HepG2 (cell line): ENCODE measurements around the gene EXOC6B. TPM values are rescaled to one million over a fixed set of nuclear protein-coding genes. Genes with fewer than 3 reads are reported as not detected.

Experiments
- ATAC-seq: fragments of 200-7000 bp; cut with Tn5 transposase; 3 replicates; pipeline ENCODE4 v1.9.1; 2020; ENCODE audit warnings: mild to moderate bottlenecking, moderate library complexity
- BruUV-seq: library from RNA; stranded (reverse); fragments of 400-500 nt; replicated peaks from 2 replicates; lab custom pipeline; 2021; lab: Mats Ljungman, UMichigan
- CTCF ChIA-PET: fragments of 300-600 bp; formaldehyde crosslinking; extraction: SDS; loops from one replicate; lab custom pipeline; 2021; ENCODE audit warnings: low total read pairs, inconsistent platforms, low intra/inter-chr PET ratio; lab: Yijun Ruan, JAX
- POLR2A ChIA-PET: fragments of 350-600 bp; sonication (Branson Sonifier 250); formaldehyde crosslinking; loops from one replicate; lab custom pipeline; 2020; ENCODE audit warnings: antibody characterized with exemption, inconsistent platforms; lab: Yijun Ruan, JAX
- DNase-seq: peaks from one replicate; pipeline ENCODE4 v3.0.0-alpha.2; 2015; ENCODE audit warnings: low spot score
- FAIRE-seq: peaks from 3 replicates; lab custom pipeline; 2011; peaks lifted over from hg19 to GRCh38; lab: Jason Lieb, UNC
- H2AFZ ChIP-seq: one replicate; pipeline ENCODE4 v1.6.1; 2011; ENCODE audit warnings: low read length, inconsistent platforms
- H3K27ac ChIP-seq: fragments of 300-600 bp; 3 replicates; pipeline ENCODE4 v1.8.0; 2011; ENCODE audit warnings: mixed run types, mild to moderate bottlenecking, mixed read lengths, low read length, inconsistent platforms; ENCODE audit not compliant: insufficient read depth; ENCODE audit errors: extremely low read length
- H3K27me3 ChIP-seq, 2 experiments: fragments of 200-600 bp in 1 of 2; 2 replicates in 1 of 2; 3 replicates in 1 of 2; pipeline versions ENCODE4 v1.6.0 to v1.8.0; 2011; ENCODE audit warnings: low read length in 2 of 2, mild to moderate bottlenecking in 2 of 2, moderate library complexity in 2 of 2, inconsistent platforms in 1 of 2; ENCODE audit not compliant: insufficient read depth in 2 of 2, control insufficient read depth in 1 of 2
- H3K36me3 ChIP-seq, 2 experiments: fragments of 200-600 bp in 1 of 2; replicated peaks in 1 of 2; 2 replicates in 1 of 2; 3 replicates in 1 of 2; pipeline versions ENCODE4 v1.5.1 to v1.8.0; 2011; ENCODE audit warnings: low read length in 2 of 2, inconsistent platforms in 1 of 2; ENCODE audit not compliant: insufficient read depth in 2 of 2, control insufficient read depth in 1 of 2
- H3K4me1 ChIP-seq: 2 replicates; pipeline ENCODE4 v1.5.1; 2012; ENCODE audit warnings: low read length, inconsistent platforms; ENCODE audit not compliant: insufficient read depth
- H3K4me2 ChIP-seq: 2 replicates; pipeline ENCODE4 v1.6.0; 2011; ENCODE audit warnings: low read depth, low read length, inconsistent platforms
- H3K4me3 ChIP-seq, 3 experiments: fragments of 200-600 bp in 1 of 3; sonication (generic), shearing (Covaris generic) in 1 of 3; replicated peaks in 1 of 3; 2 replicates each; pipeline ENCODE4 v1.5.1; 2011 to 2016; ENCODE audit warnings: low read length in 3 of 3, inconsistent platforms in 2 of 3, low read depth in 2 of 3, mild to moderate bottlenecking in 2 of 3, control low read depth in 1 of 3, mixed read lengths in 1 of 3; ENCODE audit not compliant: insufficient read depth in 1 of 3
- H3K79me2 ChIP-seq: one replicate; pipeline ENCODE4 v1.6.1; 2011; ENCODE audit warnings: low read length, inconsistent platforms; ENCODE audit not compliant: insufficient read depth
- H3K9ac ChIP-seq: 2 replicates; pipeline ENCODE4 v1.6.0; 2011; ENCODE audit warnings: mild to moderate bottlenecking, low read depth, low read length, inconsistent platforms; ENCODE audit not compliant: insufficient read depth
- H3K9me3 ChIP-seq: 2 replicates; pipeline ENCODE4 v1.5.1; 2012; ENCODE audit warnings: mild to moderate bottlenecking, low read length
- H4K20me1 ChIP-seq: 2 replicates; pipeline ENCODE4 v1.6.0; 2011; ENCODE audit warnings: inconsistent platforms, mild to moderate bottlenecking, low read length, moderate library complexity; ENCODE audit not compliant: insufficient read depth
- BORCS8-MEF2B ChIP-seq: sonication (generic); formaldehyde crosslinking; IDR thresholded peaks from 2 replicates; pipeline ENCODE4 v1.8.0; 2022; ENCODE audit warnings: mild to moderate bottlenecking, missing genetic modification reagents
- DPF2 ChIP-seq: sonication (generic); formaldehyde crosslinking; IDR thresholded peaks from 2 replicates; pipeline ENCODE4 v1.4.0; 2020; ENCODE audit warnings: mild to moderate bottlenecking, low read depth, missing genetic modification reagents, borderline replicate concordance
- ELF3 ChIP-seq: IDR thresholded peaks from 2 replicates; pipeline ENCODE4 v1.6.1; 2016; ENCODE audit warnings: missing genetic modification reagents, missing compliant biosample characterization
- GATAD2A ChIP-seq: IDR thresholded peaks from 2 replicates; pipeline ENCODE4 v1.6.1; 2016
- HMG20A ChIP-seq: IDR thresholded peaks from 2 replicates; pipeline ENCODE4 v1.6.1; 2016; ENCODE audit warnings: borderline replicate concordance
- RBM39 ChIP-seq: fragments of 200-400 bp; formaldehyde crosslinking; IDR thresholded peaks from one replicate; pipeline ENCODE4 v1.6.1; 2018; ENCODE audit warnings: antibody characterized with exemption, mild to moderate bottlenecking, low read depth, low read length; ENCODE audit not compliant: poor library complexity, severe bottlenecking
- SALL1 ChIP-seq: sonication (generic); formaldehyde crosslinking; IDR thresholded peaks from 2 replicates; pipeline ENCODE4 v1.8.0; 2022; ENCODE audit warnings: mild to moderate bottlenecking, missing genetic modification reagents
- THAP11 ChIP-seq: IDR thresholded peaks from 2 replicates; pipeline ENCODE4 v1.6.1; 2016; ENCODE audit warnings: missing biosample characterization, missing genetic modification reagents
- ZBTB1 ChIP-seq: sonication (generic); formaldehyde crosslinking; IDR thresholded peaks from 2 replicates; pipeline ENCODE4 v1.4.0; 2020; ENCODE audit warnings: missing genetic modification reagents, borderline replicate concordance
- ZMYM4 ChIP-seq: sonication (generic); formaldehyde crosslinking; IDR thresholded peaks from 2 replicates; pipeline ENCODE4 v1.8.1; 2023; ENCODE audit warnings: mild to moderate bottlenecking, missing genetic modification reagents
- WGBS: methylation state at CpG from one replicate; pipeline ENCODE4 v1.1.6; 2017; ENCODE audit warnings: low lambda C conversion rate; 5-methylcytosine and 5-hydroxymethylcytosine counted together
- in situ Hi-C: cut with HindIII; loops from 2 replicates; pipeline ENCODE4 v1.10.0; 2017; ENCODE audit warnings: low pct_unique_long_range_greater_than_20kb; ENCODE audit not compliant: extremely low pct_ligation_motif_present
- intact Hi-C: fragments of 100-400 bp; cut with micrococcal nuclease; formaldehyde crosslinking; loops from one replicate; pipeline ENCODE4 v1.10.0; 2022; ENCODE audit not compliant: unreplicated experiment
- polyA plus RNA-seq, 8 experiments: library from polyadenylated mRNA; depleted of rRNA in 3 of 8; stranded (reverse) in 7 of 8; unstranded in 1 of 8; fragments of >200 nt; fragmentation: Illumina TruSeq in 4 of 8; extraction: Trizol in 4 of 8; gene quantifications; 2 replicates each; pipeline versions ENCODE4 v1.2.1 to v1.2.3, GENCODE V29; 2011 to 2016; ENCODE audit warnings: low read depth in 4 of 8, missing spikeins in 1 of 8, mixed read lengths in 1 of 8; ENCODE audit not compliant: insufficient read depth in 1 of 8
- total RNA-seq, 5 experiments: library from RNA; depleted of rRNA; stranded (reverse); fragments of >200 nt; fragmentation: Illumina TruSeq; extraction: Trizol; gene quantifications; 2 replicates each; pipeline ENCODE4 v1.2.3, GENCODE V29; 2016; ENCODE audit warnings: low read depth in 1 of 5
- TF ChIP-seq, protein P1 (sequence below): sonication (generic); formaldehyde crosslinking; IDR thresholded peaks from 2 replicates; pipeline ENCODE4 v1.4.0; 2020; ENCODE audit warnings: missing genetic modification reagents, borderline replicate concordance
- TF ChIP-seq, protein P2 (sequence below): sonication (generic); formaldehyde crosslinking; IDR thresholded peaks from 2 replicates; pipeline ENCODE4 v1.4.0; 2020; ENCODE audit warnings: missing genetic modification reagents
- TF ChIP-seq, protein P3 (sequence below): sonication (generic); formaldehyde crosslinking; IDR thresholded peaks from 2 replicates; pipeline ENCODE4 v1.9.0; 2021; ENCODE audit warnings: missing genetic modification reagents, mild to moderate bottlenecking, borderline replicate concordance

EXOC6B gene
- total and polyA plus RNA-seq, 2 of the 13 experiments (the other 11 are each of a cell fraction or from before 2014, with no cell fraction given), result 9.1 to 15.9 TPM

- ChIA-PET CTCF (no interaction called here), POLR2A (no interaction called here)
- no TSS peak for BruUV-seq
- Histone ChIP-seq H4K20me1 (no peaks in the 10 kb centered on the region), H3K4me2 (no peak overlapping the region), H3K4me1 (no peaks in the 10 kb centered on the region), H2AFZ (no peak overlapping the region), H3K27me3 (no peaks in the 10 kb centered on the region), H3K27ac (no peak overlapping the region), H3K79me2 (no peaks in the 10 kb centered on the region), H3K36me3 (no peaks in the 10 kb centered on the region), H3K9ac (no peak overlapping the region), H3K4me3 (no peak overlapping the region), H3K9me3 (no peaks in the 10 kb centered on the region)
- intact Hi-C loops (no loop called here), in situ Hi-C loops (no loop called here)
- no peak for DNase-seq
- TF ChIP-seq, protein P1, sequence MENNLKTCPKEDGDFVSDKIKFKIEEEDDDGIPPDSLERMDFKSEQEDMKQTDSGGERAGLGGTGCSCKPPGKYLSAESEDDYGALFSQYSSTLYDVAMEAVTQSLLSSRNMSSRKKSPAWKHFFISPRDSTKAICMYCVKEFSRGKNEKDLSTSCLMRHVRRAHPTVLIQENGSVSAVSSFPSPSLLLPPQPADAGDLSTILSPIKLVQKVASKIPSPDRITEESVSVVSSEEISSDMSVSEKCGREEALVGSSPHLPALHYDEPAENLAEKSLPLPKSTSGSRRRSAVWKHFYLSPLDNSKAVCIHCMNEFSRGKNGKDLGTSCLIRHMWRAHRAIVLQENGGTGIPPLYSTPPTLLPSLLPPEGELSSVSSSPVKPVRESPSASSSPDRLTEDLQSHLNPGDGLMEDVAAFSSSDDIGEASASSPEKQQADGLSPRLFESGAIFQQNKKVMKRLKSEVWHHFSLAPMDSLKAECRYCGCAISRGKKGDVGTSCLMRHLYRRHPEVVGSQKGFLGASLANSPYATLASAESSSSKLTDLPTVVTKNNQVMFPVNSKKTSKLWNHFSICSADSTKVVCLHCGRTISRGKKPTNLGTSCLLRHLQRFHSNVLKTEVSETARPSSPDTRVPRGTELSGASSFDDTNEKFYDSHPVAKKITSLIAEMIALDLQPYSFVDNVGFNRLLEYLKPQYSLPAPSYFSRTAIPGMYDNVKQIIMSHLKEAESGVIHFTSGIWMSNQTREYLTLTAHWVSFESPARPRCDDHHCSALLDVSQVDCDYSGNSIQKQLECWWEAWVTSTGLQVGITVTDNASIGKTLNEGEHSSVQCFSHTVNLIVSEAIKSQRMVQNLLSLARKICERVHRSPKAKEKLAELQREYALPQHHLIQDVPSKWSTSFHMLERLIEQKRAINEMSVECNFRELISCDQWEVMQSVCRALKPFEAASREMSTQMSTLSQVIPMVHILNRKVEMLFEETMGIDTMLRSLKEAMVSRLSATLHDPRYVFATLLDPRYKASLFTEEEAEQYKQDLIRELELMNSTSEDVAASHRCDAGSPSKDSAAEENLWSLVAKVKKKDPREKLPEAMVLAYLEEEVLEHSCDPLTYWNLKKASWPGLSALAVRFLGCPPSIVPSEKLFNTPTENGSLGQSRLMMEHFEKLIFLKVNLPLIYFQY (CRISPR knock-in tag), result no peak
- no peak for TF ChIP-seq SALL1 (CRISPR knock-in tag)
- TF ChIP-seq HMG20A (CRISPR knock-in tag), result no peak
- 98% methylated on average over 1 of the region's 1 CpG for WGBS
- FAIRE-seq, result no peak
- ATAC-seq, result no peak
Measured at GRCh38 chr2:72341639-72342038, 484.2 kb downstream of the EXOC6B start.

GRCh38 chr2:72340665-72341064 is 485.2 kb downstream of the EXOC6B start:
- ChIA-PET POLR2A (no interaction called here), CTCF (no interaction called here)
- H3K9ac ChIP-seq, result no peak overlapping the region
- no peak overlapping the region for H3K4me2 ChIP-seq
- no peak overlapping the region for H2AFZ ChIP-seq
- no peaks in the 10 kb centered on the region for H4K20me1 ChIP-seq
- no TSS peak for BruUV-seq
- no peaks in the 10 kb centered on the region for H3K79me2 ChIP-seq
- no peak overlapping the region for H3K4me3 ChIP-seq
- DNase-seq, result no peak
- in situ Hi-C loops, result no loop called here
- ATAC-seq, result no peak
- intact Hi-C loops, result no loop called here
- no peaks in the 10 kb centered on the region for H3K36me3 ChIP-seq
- no peaks in the 10 kb centered on the region for H3K4me1 ChIP-seq
- FAIRE-seq, result no peak
- H3K27ac ChIP-seq, result no peak overlapping the region
- no peaks in the 10 kb centered on the region for H3K9me3 ChIP-seq
- H3K27me3 ChIP-seq, result no peaks in the 10 kb centered on the region
- WGBS, result 79% methylated on average over 4 of the region's 4 CpGs
- TF ChIP-seq GATAD2A (CRISPR knock-in tag) (no peak), DPF2 (no peak), THAP11 (CRISPR knock-in tag) (no peak), RBM39 (no peak), ELF3 (CRISPR knock-in tag) (no peak), ZBTB1 (no peak), ZMYM4 (CRISPR knock-in tag) (no peak), BORCS8-MEF2B (no peak)
- TF ChIP-seq, protein P2, sequence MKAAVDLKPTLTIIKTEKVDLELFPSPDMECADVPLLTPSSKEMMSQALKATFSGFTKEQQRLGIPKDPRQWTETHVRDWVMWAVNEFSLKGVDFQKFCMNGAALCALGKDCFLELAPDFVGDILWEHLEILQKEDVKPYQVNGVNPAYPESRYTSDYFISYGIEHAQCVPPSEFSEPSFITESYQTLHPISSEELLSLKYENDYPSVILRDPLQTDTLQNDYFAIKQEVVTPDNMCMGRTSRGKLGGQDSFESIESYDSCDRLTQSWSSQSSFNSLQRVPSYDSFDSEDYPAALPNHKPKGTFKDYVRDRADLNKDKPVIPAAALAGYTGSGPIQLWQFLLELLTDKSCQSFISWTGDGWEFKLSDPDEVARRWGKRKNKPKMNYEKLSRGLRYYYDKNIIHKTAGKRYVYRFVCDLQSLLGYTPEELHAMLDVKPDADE, result no peak
- TF ChIP-seq, protein P3, sequence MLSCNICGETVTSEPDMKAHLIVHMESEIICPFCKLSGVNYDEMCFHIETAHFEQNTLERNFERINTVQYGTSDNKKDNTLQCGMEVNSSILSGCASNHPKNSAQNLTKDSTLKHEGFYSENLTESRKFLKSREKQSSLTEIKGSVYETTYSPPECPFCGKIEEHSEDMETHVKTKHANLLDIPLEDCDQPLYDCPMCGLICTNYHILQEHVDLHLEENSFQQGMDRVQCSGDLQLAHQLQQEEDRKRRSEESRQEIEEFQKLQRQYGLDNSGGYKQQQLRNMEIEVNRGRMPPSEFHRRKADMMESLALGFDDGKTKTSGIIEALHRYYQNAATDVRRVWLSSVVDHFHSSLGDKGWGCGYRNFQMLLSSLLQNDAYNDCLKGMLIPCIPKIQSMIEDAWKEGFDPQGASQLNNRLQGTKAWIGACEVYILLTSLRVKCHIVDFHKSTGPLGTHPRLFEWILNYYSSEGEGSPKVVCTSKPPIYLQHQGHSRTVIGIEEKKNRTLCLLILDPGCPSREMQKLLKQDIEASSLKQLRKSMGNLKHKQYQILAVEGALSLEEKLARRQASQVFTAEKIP (CRISPR knock-in tag), result no peak
